Upper lobe of left lung (tissue), 6 donors: ENCODE data around the gene ADAMTS2. TPM values are rescaled to one million over a fixed set of nuclear protein-coding genes. Genes with fewer than 3 reads are reported as not detected.

Experiments
- ATAC-seq, 2 donors: fragments of 200-7000 bp; cut with Tn5 transposase; one replicate each; pipeline ENCODE4 v1.9.1; 2022; ENCODE audit warnings: mild to moderate bottlenecking in 2 of 2, moderate library complexity in 2 of 2; ENCODE audit not compliant: low FRiP score in 2 of 2
- DNase-seq, 2 donors: peaks; one replicate each; pipeline ENCODE4 v3.0.0-alpha.2; 2019 to 2020
- H3K27ac ChIP-seq, 4 donors: fragments of 200-600 bp; sonication (generic); one replicate each; pipeline ENCODE4 v1.5.1; 2016 to 2019
- H3K27me3 ChIP-seq, 4 donors: fragments of 200-600 bp; sonication (generic); one replicate each; pipeline ENCODE4 v1.5.1; 2017 to 2019
- H3K36me3 ChIP-seq, 4 donors: fragments of 200-600 bp; sonication (generic); one replicate each; pipeline ENCODE4 v1.5.1; 2016 to 2019
- H3K4me1 ChIP-seq, 4 donors: fragments of 200-600 bp; sonication (generic); one replicate each; pipeline ENCODE4 v1.5.1; 2018 to 2019
- H3K4me3 ChIP-seq, 4 donors: fragments of 200-600 bp; sonication (generic); one replicate each; pipeline ENCODE4 v1.5.1; 2017 to 2019; ENCODE audit warnings: mild to moderate bottlenecking in 2 of 4, moderate library complexity in 1 of 4
- H3K9me3 ChIP-seq, 4 donors: fragments of 200-600 bp; sonication (generic); one replicate each; pipeline ENCODE4 v1.5.1; 2018 to 2019
- EP300 ChIP-seq, 4 donors: sonication (generic); formaldehyde crosslinking; IDR thresholded peaks; one replicate each; pipeline ENCODE4 v1.5.1; 2017; ENCODE audit warnings: antibody characterized with exemption in 4 of 4, control low read depth in 2 of 4
- POLR2A ChIP-seq, 4 donors: fragments of 450-650 bp; IDR thresholded peaks; one replicate each; pipeline ENCODE4 v1.5.1; 2016 to 2017; ENCODE audit warnings: antibody characterized with exemption in 4 of 4, mild to moderate bottlenecking in 2 of 4
- POLR2AphosphoS5 ChIP-seq, 2 donors: sonication (generic); formaldehyde crosslinking; IDR thresholded peaks; one replicate each; pipeline ENCODE4 v1.5.1; 2017; ENCODE audit warnings: antibody characterized with exemption in 2 of 2
- WGBS, 2 donors: methylation state at CpG; one replicate each; pipeline ENCODE4 v1.1.5; 2017 to 2018; 5-methylcytosine and 5-hydroxymethylcytosine counted together
- total RNA-seq, 6 donors: library from RNA; depleted of rRNA in 4 of 6; stranded (reverse); fragments of >200 nt in 4 of 6; gene quantifications; one replicate each; pipeline versions ENCODE4 v1.1.0 to v1.2.1, GENCODE V29; 2016 to 2021
- TF ChIP-seq, protein P1 (sequence below), 6 experiments: fragments of 450-650 bp in 4 of 6; fragments of 200-600 bp in 2 of 6; sonication (generic) in 2 of 6; IDR thresholded peaks; one replicate each; pipeline ENCODE4 v1.5.1; 2016 to 2019; ENCODE audit warnings: antibody characterized with exemption in 6 of 6
- donor health status: DM: no; HTN: no; CAD: no; lungs with moderate emphysema.
- donor health status: DM: no; HTN: yes; CAD: no; lungs with severe emphysema.

The ADAMTS2 gene
- total RNA-seq, 6 donors from 2014 or later = 10.0 to 114 (median 25.7) TPM

- no peak overlapping the region for H3K4me3 ChIP-seq
- H3K9me3 ChIP-seq = no peaks in the 10 kb centered on the region
- no peak for ATAC-seq
- DNase-seq = no peak
- no peak for TF ChIP-seq POLR2AphosphoS5 (IDR thresholded peaks at IDR 0.05)
- no peak for TF ChIP-seq EP300 (IDR thresholded peaks at IDR 0.05)
- TF ChIP-seq, protein P1, sequence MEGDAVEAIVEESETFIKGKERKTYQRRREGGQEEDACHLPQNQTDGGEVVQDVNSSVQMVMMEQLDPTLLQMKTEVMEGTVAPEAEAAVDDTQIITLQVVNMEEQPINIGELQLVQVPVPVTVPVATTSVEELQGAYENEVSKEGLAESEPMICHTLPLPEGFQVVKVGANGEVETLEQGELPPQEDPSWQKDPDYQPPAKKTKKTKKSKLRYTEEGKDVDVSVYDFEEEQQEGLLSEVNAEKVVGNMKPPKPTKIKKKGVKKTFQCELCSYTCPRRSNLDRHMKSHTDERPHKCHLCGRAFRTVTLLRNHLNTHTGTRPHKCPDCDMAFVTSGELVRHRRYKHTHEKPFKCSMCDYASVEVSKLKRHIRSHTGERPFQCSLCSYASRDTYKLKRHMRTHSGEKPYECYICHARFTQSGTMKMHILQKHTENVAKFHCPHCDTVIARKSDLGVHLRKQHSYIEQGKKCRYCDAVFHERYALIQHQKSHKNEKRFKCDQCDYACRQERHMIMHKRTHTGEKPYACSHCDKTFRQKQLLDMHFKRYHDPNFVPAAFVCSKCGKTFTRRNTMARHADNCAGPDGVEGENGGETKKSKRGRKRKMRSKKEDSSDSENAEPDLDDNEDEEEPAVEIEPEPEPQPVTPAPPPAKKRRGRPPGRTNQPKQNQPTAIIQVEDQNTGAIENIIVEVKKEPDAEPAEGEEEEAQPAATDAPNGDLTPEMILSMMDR (IDR thresholded peaks at IDR 0.05) = no peak
- no peak for TF ChIP-seq POLR2A (IDR thresholded peaks at IDR 0.05)
- peaks cover 0 to 7% (median 3%) of the 10 kb centered on the region in 4 donors for H3K36me3 ChIP-seq
- no peaks in the 10 kb centered on the region for H3K4me1 ChIP-seq
- WGBS, 2 donors = 81 to 92% methylated on average over 8 to 11 of the region's 11 CpGs
- no peak overlapping the region for H3K27ac ChIP-seq
- H3K27me3 ChIP-seq = no peaks in the 10 kb centered on the region
Observed at GRCh38 chr5:179151286-179152118, 193.8 kb downstream of the ADAMTS2 start.

GRCh38 chr5:179150011-179150410 lies 195.2 kb downstream of the ADAMTS2 start:
- Histone ChIP-seq H3K27ac (no peak overlapping the region), H3K4me3 (no peak overlapping the region), H3K4me1 (no peaks in the 10 kb centered on the region), H3K27me3 (no peaks in the 10 kb centered on the region), H3K36me3 (peaks cover 0 to 7% (median 3%) of the 10 kb centered on the region in 4 donors), H3K9me3 (no peaks in the 10 kb centered on the region)
- no peak for TF ChIP-seq POLR2AphosphoS5 (IDR thresholded peaks at IDR 0.05)
- TF ChIP-seq POLR2A (IDR thresholded peaks at IDR 0.05) = no peak
- TF ChIP-seq, protein P1 (IDR thresholded peaks at IDR 0.05) = no peak
- no peak for TF ChIP-seq EP300 (IDR thresholded peaks at IDR 0.05)
- 85 to 91% methylated on average over 7 of the region's 7 CpGs for WGBS, 2 donors
- peak in 1 of 2 donors; percentile 61 for DNase-seq
- no peak for ATAC-seq

- no peaks in the 10 kb centered on the region for H3K4me1 ChIP-seq
- WGBS, 2 donors = 89% methylated on average over 10 of the region's 10 CpGs
- DNase-seq (peak in 1 of 2 donors; percentile 52), ATAC-seq (no peak)
- H3K36me3 ChIP-seq = peaks cover 0 to 7% (median 3%) of the 10 kb centered on the region in 4 donors
- H3K27me3 ChIP-seq = no peaks in the 10 kb centered on the region
- no peak overlapping the region for H3K4me3 ChIP-seq
- TF ChIP-seq, protein P1 (IDR thresholded peaks at IDR 0.05) = no peak
- TF ChIP-seq EP300 (IDR thresholded peaks at IDR 0.05) (no peak), POLR2A (IDR thresholded peaks at IDR 0.05) (no peak), POLR2AphosphoS5 (IDR thresholded peaks at IDR 0.05) (no peak)
- H3K9me3 ChIP-seq = no peaks in the 10 kb centered on the region
- no peak overlapping the region for H3K27ac ChIP-seq
Observed at GRCh38 chr5:179149278-179149677, 196.0 kb downstream of the ADAMTS2 start.

- Histone ChIP-seq H3K36me3 (peaks cover 0 to 7% (median 3%) of the 10 kb centered on the region in 4 donors), H3K4me1 (no peaks in the 10 kb centered on the region), H3K27ac (no peak overlapping the region), H3K9me3 (no peaks in the 10 kb centered on the region), H3K4me3 (no peak overlapping the region), H3K27me3 (no peaks in the 10 kb centered on the region)
- TF ChIP-seq POLR2A (IDR thresholded peaks at IDR 0.05) (no peak), POLR2AphosphoS5 (IDR thresholded peaks at IDR 0.05) (no peak), EP300 (IDR thresholded peaks at IDR 0.05) (no peak)
- peak in 1 of 2 donors; percentile 42 for DNase-seq
- WGBS, 2 donors = 30 to 73% methylated on average over 2 to 8 of the region's 9 CpGs
- no peak for ATAC-seq
Observed at GRCh38 chr5:179148703-179149170, 196.5 kb downstream of the ADAMTS2 start.

DNA sequence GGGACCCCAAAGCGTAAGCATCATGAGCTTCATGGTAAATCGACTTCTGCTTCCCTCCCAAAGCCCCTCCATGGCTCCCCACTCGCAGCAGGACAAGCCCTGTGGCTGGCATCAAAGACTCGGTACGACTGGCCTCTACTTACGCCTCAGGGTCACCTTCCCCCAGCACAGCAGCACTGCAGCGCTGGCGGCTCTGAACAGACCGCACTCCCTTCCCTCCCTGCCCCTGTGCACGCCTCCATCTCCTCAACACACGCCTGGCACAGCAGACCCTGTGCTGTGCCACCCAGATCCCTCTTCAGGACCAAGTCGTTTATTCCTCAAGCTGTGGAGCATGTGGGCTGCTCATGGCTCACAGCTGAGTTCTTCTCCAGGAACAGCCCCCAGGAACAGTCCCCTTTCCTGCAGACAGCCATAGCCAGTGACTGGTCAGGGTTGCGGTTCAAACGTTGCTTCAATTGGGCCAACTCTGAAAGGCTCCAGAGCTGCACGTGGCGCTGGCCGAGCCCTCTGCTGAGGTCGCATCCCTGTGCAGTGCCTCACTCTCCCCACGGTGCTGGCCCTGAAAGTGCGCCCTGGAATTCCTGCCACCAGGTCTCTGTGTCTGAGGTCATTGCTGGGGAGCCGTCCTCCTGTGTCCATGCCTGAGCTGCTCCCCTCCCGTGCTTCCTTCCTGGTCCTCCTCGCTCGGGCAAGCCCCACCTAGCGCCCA lies 197.1 kb downstream of the ADAMTS2 start:
- H3K4me1 ChIP-seq = no peaks in the 10 kb centered on the region
- H3K9me3 ChIP-seq = no peaks in the 10 kb centered on the region
- no peak overlapping the region for H3K27ac ChIP-seq
- H3K36me3 ChIP-seq = peaks cover 0 to 7% (median 2%) of the 10 kb centered on the region in 4 donors
- ATAC-seq (no peak), DNase-seq (peak in 1 of 2 donors; percentile 58)
- TF ChIP-seq, protein P1 (IDR thresholded peaks at IDR 0.05) = no peak
- no peak for TF ChIP-seq EP300 (IDR thresholded peaks at IDR 0.05)
- TF ChIP-seq POLR2A (IDR thresholded peaks at IDR 0.05) = no peak
- no peak for TF ChIP-seq POLR2AphosphoS5 (IDR thresholded peaks at IDR 0.05)
- H3K27me3 ChIP-seq = no peaks in the 10 kb centered on the region
- 83 to 85% methylated on average over 21 to 25 of the region's 25 CpGs for whole genome bisulfite sequencing, 2 donors
- H3K4me3 ChIP-seq = no peak overlapping the region
